Testis (tissue), 3 donors: ENCODE measurements around the gene SIX2. TPM values are rescaled to one million over a fixed set of nuclear protein-coding genes. Genes with fewer than 3 reads are reported as not detected.

ENCODE experiments used
- DNase-seq: peaks from one replicate; pipeline ENCODE4 v3.0.0-alpha.2; 2019
- H3K27ac ChIP-seq, 2 donors: fragments of 200-600 bp; sonication (generic); one replicate each; pipeline ENCODE4 v1.5.1; 2019
- H3K27me3 ChIP-seq: fragments of 200-600 bp; sonication (generic); one replicate; pipeline ENCODE4 v1.5.1; 2019
- H3K36me3 ChIP-seq: fragments of 200-600 bp; sonication (generic); one replicate; pipeline ENCODE4 v1.5.1; 2017; ENCODE audit warnings: low read depth; ENCODE audit errors: missing control alignments
- H3K4me1 ChIP-seq: fragments of 200-600 bp; sonication (generic); one replicate; pipeline ENCODE4 v1.5.1; 2019
- H3K4me3 ChIP-seq, 2 donors: fragments of 200-600 bp; sonication (generic); one replicate each; pipeline ENCODE4 v1.5.1; 2017 to 2019
- H3K9me3 ChIP-seq: fragments of 200-600 bp; sonication (generic); one replicate; pipeline ENCODE4 v1.5.1; 2017
- CTCF ChIP-seq, 3 experiments: fragments of 450-650 bp in 2 of 3; fragments of 200-600 bp in 1 of 3; sonication (generic) in 1 of 3; IDR thresholded peaks; one replicate each; pipeline ENCODE4 v1.5.1; 2016 to 2019; ENCODE audit warnings: antibody characterized with exemption in 3 of 3, mild to moderate bottlenecking in 2 of 3, moderate library complexity in 1 of 3
- POLR2A ChIP-seq: fragments of 450-650 bp; IDR thresholded peaks from one replicate; pipeline ENCODE4 v1.6.1; 2017; ENCODE audit warnings: antibody characterized with exemption, mild to moderate bottlenecking, moderate library complexity
- WGBS, 2 donors: methylation state at CpG; one replicate each; pipeline ENCODE4 v1.1.5; 2018; 5-methylcytosine and 5-hydroxymethylcytosine counted together
- intact Hi-C: fragments of 100-400 bp; cut with DNase I; formaldehyde crosslinking; loops from one replicate; pipeline ENCODE4 v1.15.1; 2023; ENCODE audit warnings: low total_unique reads
- polyA plus RNA-seq: library from polyadenylated mRNA; stranded (reverse); fragments of 350-450 nt; fragmentation: Illumina TruSeq; extraction: RNeasy Lipid Tissue Mini Kit (QIAGEN cat#74804); gene quantifications from one replicate; pipeline ENCODE4 v1.2.3, GENCODE V29; 2014; ENCODE audit warnings: low read depth, low replicate concordance; ENCODE audit not compliant: insufficient read depth
- total RNA-seq, 2 donors: library from RNA; depleted of rRNA; stranded (reverse); fragments of >200 nt; gene quantifications; one replicate each; pipeline ENCODE4 v1.2.3, GENCODE V29; 2016

Gene SIX2
- total and polyA plus RNA-seq, 3 donors from 2014 or later = 1.1 to 3.2 (median 1.1) TPM

- intact Hi-C loops = no loop called here
- Histone ChIP-seq H3K4me3 (no peak overlapping the region), H3K36me3 (no peaks in the 10 kb centered on the region), H3K4me1 (no peaks in the 10 kb centered on the region), H3K27me3 (no peaks in the 10 kb centered on the region), H3K27ac (no peak overlapping the region), H3K9me3 (no peaks in the 10 kb centered on the region)
- no peak for DNase-seq
- no peak for TF ChIP-seq POLR2A
- no peak for TF ChIP-seq CTCF (IDR thresholded peaks at IDR 0.05)
- WGBS, 2 donors = 78 to 92% methylated on average over 4 of the region's 4 CpGs
Observed at GRCh38 chr2:45033302-45033701, 24.1 kb upstream of the SIX2 start.

DNA sequence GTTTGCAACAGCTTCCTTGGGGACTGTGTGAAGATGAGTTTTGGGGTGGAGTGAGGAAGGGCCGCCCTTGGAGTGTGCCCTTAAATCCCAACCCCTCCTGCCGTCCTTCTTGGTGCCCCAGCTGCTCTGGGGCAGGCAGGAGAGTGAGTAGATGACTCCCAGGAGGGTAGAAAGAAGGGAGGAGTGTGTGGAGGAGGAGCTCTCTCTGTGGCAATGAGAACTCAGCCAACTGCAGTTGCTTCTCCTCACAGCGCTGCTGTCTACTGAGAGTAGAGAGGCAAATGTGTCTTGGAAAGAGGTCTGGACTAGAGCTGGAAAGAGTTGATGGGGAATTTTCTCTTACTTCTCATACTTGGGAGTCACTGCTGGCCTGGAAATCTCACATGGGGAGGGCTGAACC, 21.8 kb upstream of the SIX2 start:
- H3K9me3 ChIP-seq = no peaks in the 10 kb centered on the region
- H3K36me3 ChIP-seq = no peaks in the 10 kb centered on the region
- H3K27me3 ChIP-seq = no peaks in the 10 kb centered on the region
- H3K27ac ChIP-seq = no peak overlapping the region
- no peak overlapping the region for H3K4me3 ChIP-seq
- TF ChIP-seq POLR2A = no peak
- no peak for TF ChIP-seq CTCF (IDR thresholded peaks at IDR 0.05)
- no peak for DNase-seq
- intact Hi-C loops = no loop called here
- H3K4me1 ChIP-seq = no peaks in the 10 kb centered on the region
- WGBS, 2 donors = 66 to 80% methylated on average over 3 of the region's 3 CpGs

- H3K4me3 ChIP-seq = no peak overlapping the region
- DNase-seq = no peak
- intact Hi-C loops = no loop called here
- H3K4me1 ChIP-seq = no peaks in the 10 kb centered on the region
- H3K27ac ChIP-seq = no peak overlapping the region
- H3K9me3 ChIP-seq = no peaks in the 10 kb centered on the region
- WGBS, 2 donors = 88 to 100% methylated on average over 4 of the region's 4 CpGs
- no peak for TF ChIP-seq POLR2A
- no peak for TF ChIP-seq CTCF (IDR thresholded peaks at IDR 0.05)
- no peaks in the 10 kb centered on the region for H3K36me3 ChIP-seq
- H3K27me3 ChIP-seq = no peaks in the 10 kb centered on the region
Observed at GRCh38 chr2:45030553-45030952, 21.3 kb upstream of the SIX2 start.

GRCh38 chr2:45029215-45029614, 20.0 kb upstream of the SIX2 start:
- WGBS, 2 donors = 61 to 68% methylated on average over 6 of the region's 6 CpGs
- Histone ChIP-seq H3K27me3 (no peaks in the 10 kb centered on the region), H3K27ac (no peak overlapping the region), H3K9me3 (no peaks in the 10 kb centered on the region), H3K36me3 (no peaks in the 10 kb centered on the region), H3K4me1 (no peaks in the 10 kb centered on the region), H3K4me3 (no peak overlapping the region)
- DNase-seq = no peak
- intact Hi-C loops = no loop called here
- TF ChIP-seq CTCF (IDR thresholded peaks at IDR 0.05) (no peak), POLR2A (no peak)

DNA sequence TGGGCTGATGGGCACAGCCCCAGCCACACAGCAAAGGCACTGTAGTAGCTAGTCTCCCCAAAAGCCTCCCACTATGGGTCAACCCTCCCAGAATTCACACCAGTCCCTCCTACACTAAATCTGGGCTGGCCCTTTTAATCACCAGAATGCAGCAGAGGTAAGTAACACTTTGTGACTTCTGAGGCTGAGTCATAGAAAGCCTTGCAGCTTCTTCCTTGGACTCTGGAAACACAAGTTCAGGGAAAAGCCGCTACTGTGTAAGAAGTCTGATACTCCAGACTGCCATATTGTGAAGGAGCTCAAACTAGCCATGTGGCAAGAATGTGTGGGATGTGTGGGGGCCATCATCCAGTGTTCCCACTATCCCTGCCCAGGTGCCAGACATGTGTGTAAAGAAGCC, 19.0 kb upstream of the SIX2 start:
- H3K36me3 ChIP-seq = no peaks in the 10 kb centered on the region
- WGBS, 2 donors = 92 to 100% methylated on average over 1 of the region's 1 CpG
- H3K27me3 ChIP-seq = no peaks in the 10 kb centered on the region
- H3K4me3 ChIP-seq = no peak overlapping the region
- intact Hi-C loops = no loop called here
- no peaks in the 10 kb centered on the region for H3K9me3 ChIP-seq
- no peak overlapping the region for H3K27ac ChIP-seq
- TF ChIP-seq CTCF (IDR thresholded peaks at IDR 0.05) (no peak), POLR2A (no peak)
- DNase-seq = no peak
- no peaks in the 10 kb centered on the region for H3K4me1 ChIP-seq
